ENCODE measurements around the gene ZNF501. TPM values are rescaled to one million over a fixed set of nuclear protein-coding genes. Genes with fewer than 3 reads are reported as not detected.

Gene ZNF501
- total and polyA plus RNA-seq, 2 of the 13 experiments (the other 11 are each of a cell fraction or from before 2014, with no cell fraction given) = 2.4 to 2.8 TPM

- TF ChIP-seq ATF4 (CRISPR knock-in tag; IDR thresholded peaks at IDR 0.05) = no peak
- no peak for TF ChIP-seq ZNF576 (CRISPR knock-in tag; IDR thresholded peaks at IDR 0.05)
- TF ChIP-seq ZNF841 (CRISPR knock-in tag; IDR thresholded peaks at IDR 0.05; ENCODE audit: borderline replicate concordance) = no peak
- no peak for TF ChIP-seq CHD2 (IDR thresholded peaks at IDR 0.05; ENCODE audit: low read depth, low read length)
These were observed 47.1 kb upstream of the ZNF501 start (continued) for GRCh38 chr3:44682182-44682896.

- no peak overlapping the region for H3K4me3 ChIP-seq (replicated peaks in 1 of 3; ENCODE audit: insufficient read depth in 1 of 3, low read depth in 2 of 3, low read length in 3 of 3)
- FAIRE-seq = no peak
- POLR2A ChIA-PET = no interaction called here
- TF ChIP-seq MAFK (conservative IDR thresholded peaks at IDR 0.05 in 1 of 2, IDR thresholded peaks at IDR 0.05 in 1 of 2; ENCODE audit: low read length in 2 of 2) = no peak
- TF ChIP-seq MIXL1 (CRISPR knock-in tag; IDR thresholded peaks at IDR 0.05) = no peak
- TF ChIP-seq HMGXB3 (CRISPR knock-in tag; IDR thresholded peaks at IDR 0.05; ENCODE audit: borderline replicate concordance) = no peak
- TF ChIP-seq BRF2 (CRISPR knock-in tag; IDR thresholded peaks at IDR 0.05) = no peak
- TF ChIP-seq ZBTB38 (CRISPR knock-in tag; IDR thresholded peaks at IDR 0.05) = no peak
- no peak for TF ChIP-seq THAP7 (CRISPR knock-in tag; IDR thresholded peaks at IDR 0.05)
- no peak for TF ChIP-seq ZSCAN5A (CRISPR knock-in tag; IDR thresholded peaks at IDR 0.05; ENCODE audit: borderline replicate concordance)
These were observed 44.2 kb upstream of the ZNF501 start for GRCh38 chr3:44685128-44685800.

More at GRCh38 chr3:44685128-44685800, 44.2 kb upstream of the ZNF501 start:
- Histone ChIP-seq H3K36me3 (replicated peaks in 1 of 2; ENCODE audit: control insufficient read depth in 1 of 2, insufficient read depth in 2 of 2, low read length in 2 of 2) (no peaks in the 10 kb centered on the region), H3K79me2 (ENCODE audit: insufficient read depth, low read length) (no peaks in the 10 kb centered on the region), H2AFZ (ENCODE audit: low read length) (no peak overlapping the region), H3K9me3 (ENCODE audit: low read length) (no peaks in the 10 kb centered on the region), H3K4me1 (ENCODE audit: insufficient read depth, low read length) (no peaks in the 10 kb centered on the region), H3K27ac (ENCODE audit: extremely low read length, insufficient read depth, low read length) (no peak overlapping the region), H4K20me1 (ENCODE audit: insufficient read depth, low read length) (no peaks in the 10 kb centered on the region), H3K9ac (ENCODE audit: insufficient read depth, low read depth, low read length) (no peak overlapping the region), H3K27me3 (ENCODE audit: control insufficient read depth in 1 of 2, insufficient read depth in 2 of 2, low read length in 2 of 2) (peaks cover 1 to 26% of the 10 kb centered on the region in 2 experiments; a peak in 3 of 5 replicates), H3K4me2 (ENCODE audit: low read depth, low read length) (no peak overlapping the region)
- ATAC-seq = no peak
- intact Hi-C loops (cut with micrococcal nuclease; ENCODE audit: unreplicated experiment) (no loop called here), in situ Hi-C loops (cut with HindIII; ENCODE audit: extremely low pct_ligation_motif_present, low pct_unique_long_range_greater_than_20kb) (no loop called here)
- CTCF ChIA-PET (ENCODE audit: low intra/inter-chr PET ratio, low total read pairs) = no interaction called here
- WGBS (ENCODE audit: low lambda C conversion rate) = 59% methylated on average over 18 of the region's 48 CpGs
- BruUV-seq (replicated peaks) = no TSS peak
- no peak for DNase-seq (ENCODE audit: low spot score)

Measured in HepG2 (cell line).